Measurements from ENCODE around the gene MEGF6. TPM values are rescaled to one million over a fixed set of nuclear protein-coding genes. Genes with fewer than 3 reads are reported as not detected.

The MEGF6 gene
- total and polyA plus RNA-seq, 2 donors (not counting 3 experiments of a cell fraction or from before 2014, with no cell fraction given): 22.5 to 63.7 TPM

DNA sequence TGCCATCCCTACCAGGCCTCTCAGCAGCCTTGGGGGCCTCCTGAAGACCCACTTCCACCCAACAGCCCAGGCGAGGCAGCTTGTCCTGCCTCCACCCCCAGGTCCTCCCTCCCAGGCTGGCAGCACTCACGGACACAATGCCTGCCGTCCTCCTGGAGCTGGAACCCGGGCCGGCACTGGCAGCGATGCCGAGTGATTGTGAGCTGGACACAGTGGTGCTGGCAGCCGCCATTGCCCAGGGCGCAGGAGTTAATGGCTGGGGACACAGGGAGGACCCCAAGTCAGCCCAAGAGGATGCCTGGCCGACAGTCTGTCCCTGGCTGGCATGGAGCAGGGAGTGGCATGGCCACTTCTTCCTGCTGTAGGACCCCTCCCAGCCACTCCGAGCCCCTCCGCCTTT lies 96.0 kb downstream of the MEGF6 start:
- Histone ChIP-seq H3K27me3 (ENCODE audit: control insufficient read depth in 2 of 2, insufficient read depth in 2 of 2, low read length in 2 of 2) (no peaks in the 10 kb centered on the region), H3K4me2 (ENCODE audit: insufficient read depth, low read length) (no peak overlapping the region), H3K27ac (ENCODE audit: insufficient read depth, low read depth, low read length) (no peak overlapping the region), H2AFZ (ENCODE audit: low read depth, low read length) (no peak overlapping the region), H3K4me3 (replicated peaks in 1 of 3; ENCODE audit: insufficient read depth in 1 of 3, low read depth in 1 of 3, low read length in 3 of 3) (no peak overlapping the region), H3K9me3 (replicated peaks; ENCODE audit: control insufficient read depth, insufficient read depth, low read length) (no peaks in the 10 kb centered on the region), H3K9ac (replicated peaks; ENCODE audit: extremely low read depth, insufficient read depth, low read length) (no peak overlapping the region), H3K36me3 (ENCODE audit: control insufficient read depth in 2 of 2, extremely low read depth in 1 of 2, insufficient read depth in 2 of 2, low read length in 2 of 2) (no peaks in the 10 kb centered on the region), H3K9me1 (replicated peaks; ENCODE audit: control insufficient read depth, extremely low read depth, insufficient read depth, low read length) (no peaks in the 10 kb centered on the region), H4K20me1 (replicated peaks; ENCODE audit: control insufficient read depth, extremely low read depth, insufficient read depth, low read length) (no peaks in the 10 kb centered on the region), H3K4me1 (ENCODE audit: control insufficient read depth, extremely low read depth, insufficient read depth, low read length) (no peaks in the 10 kb centered on the region), H3K79me2 (ENCODE audit: control insufficient read depth, insufficient read depth, low read length) (no peaks in the 10 kb centered on the region)
- ChIA-PET POLR2A (no interaction called here), CTCF (no interaction called here)
- no TSS peak for BruUV-seq (replicated peaks)
- FAIRE-seq (no peak), DNase-seq (ENCODE audit: low read depth, low spot score) (no peak)
- no peak for TF ChIP-seq GATA2 (IDR thresholded peaks at IDR 0.05; ENCODE audit: insufficient read depth, insufficient read length, low read depth, low read length)
- TF ChIP-seq, protein P1, sequence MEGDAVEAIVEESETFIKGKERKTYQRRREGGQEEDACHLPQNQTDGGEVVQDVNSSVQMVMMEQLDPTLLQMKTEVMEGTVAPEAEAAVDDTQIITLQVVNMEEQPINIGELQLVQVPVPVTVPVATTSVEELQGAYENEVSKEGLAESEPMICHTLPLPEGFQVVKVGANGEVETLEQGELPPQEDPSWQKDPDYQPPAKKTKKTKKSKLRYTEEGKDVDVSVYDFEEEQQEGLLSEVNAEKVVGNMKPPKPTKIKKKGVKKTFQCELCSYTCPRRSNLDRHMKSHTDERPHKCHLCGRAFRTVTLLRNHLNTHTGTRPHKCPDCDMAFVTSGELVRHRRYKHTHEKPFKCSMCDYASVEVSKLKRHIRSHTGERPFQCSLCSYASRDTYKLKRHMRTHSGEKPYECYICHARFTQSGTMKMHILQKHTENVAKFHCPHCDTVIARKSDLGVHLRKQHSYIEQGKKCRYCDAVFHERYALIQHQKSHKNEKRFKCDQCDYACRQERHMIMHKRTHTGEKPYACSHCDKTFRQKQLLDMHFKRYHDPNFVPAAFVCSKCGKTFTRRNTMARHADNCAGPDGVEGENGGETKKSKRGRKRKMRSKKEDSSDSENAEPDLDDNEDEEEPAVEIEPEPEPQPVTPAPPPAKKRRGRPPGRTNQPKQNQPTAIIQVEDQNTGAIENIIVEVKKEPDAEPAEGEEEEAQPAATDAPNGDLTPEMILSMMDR (IDR thresholded peaks at IDR 0.05; ENCODE audit: extremely low read depth in 1 of 2, insufficient read depth in 1 of 2, low read depth in 1 of 2, low read length in 2 of 2): no peak
- TF ChIP-seq MAX (IDR thresholded peaks at IDR 0.05; ENCODE audit: insufficient read depth, insufficient read length): no peak
- TF ChIP-seq JUN (IDR thresholded peaks at IDR 0.05; ENCODE audit: borderline replicate concordance, insufficient read depth, insufficient read length, low read depth): no peak
- TF ChIP-seq EZH2 (IDR thresholded peaks at IDR 0.05; ENCODE audit: borderline replicate concordance, low read depth, low read length, severe bottlenecking): no peak
- TF ChIP-seq POLR2AphosphoS5 (IDR thresholded peaks at IDR 0.05; ENCODE audit: insufficient read depth, low read depth, low read length): no peak
- TF ChIP-seq FOS (IDR thresholded peaks at IDR 0.05; ENCODE audit: borderline replicate concordance, insufficient read depth, low read length): no peak
- TF ChIP-seq MYC (IDR thresholded peaks at IDR 0.05; ENCODE audit: low read depth, low read length): no peak
- dilution Hi-C loops (cut with MboI; ENCODE audit: extremely low pct_ligation_motif_present, low sequenced_read_pairs) (no loop called here), intact Hi-C loops (cut with micrococcal nuclease) (no loop called here)

Data from endothelial cell of umbilical vein (primary cell).